GM21367 (cell line): ENCODE results near the gene TMEM200B.
"Not testable (repeated sequence)": the region's sequence is repeated elsewhere in the genome, so short reads cannot be mapped to it uniquely, and the experiment has no call there.

Experiments
- ATAC-seq: cut with Tn5 transposase; IDR thresholded peaks from one replicate; pipeline ENCODE4 v1.9.1; 2021; ENCODE audit not compliant: unreplicated experiment

Gene TMEM200B

DNA sequence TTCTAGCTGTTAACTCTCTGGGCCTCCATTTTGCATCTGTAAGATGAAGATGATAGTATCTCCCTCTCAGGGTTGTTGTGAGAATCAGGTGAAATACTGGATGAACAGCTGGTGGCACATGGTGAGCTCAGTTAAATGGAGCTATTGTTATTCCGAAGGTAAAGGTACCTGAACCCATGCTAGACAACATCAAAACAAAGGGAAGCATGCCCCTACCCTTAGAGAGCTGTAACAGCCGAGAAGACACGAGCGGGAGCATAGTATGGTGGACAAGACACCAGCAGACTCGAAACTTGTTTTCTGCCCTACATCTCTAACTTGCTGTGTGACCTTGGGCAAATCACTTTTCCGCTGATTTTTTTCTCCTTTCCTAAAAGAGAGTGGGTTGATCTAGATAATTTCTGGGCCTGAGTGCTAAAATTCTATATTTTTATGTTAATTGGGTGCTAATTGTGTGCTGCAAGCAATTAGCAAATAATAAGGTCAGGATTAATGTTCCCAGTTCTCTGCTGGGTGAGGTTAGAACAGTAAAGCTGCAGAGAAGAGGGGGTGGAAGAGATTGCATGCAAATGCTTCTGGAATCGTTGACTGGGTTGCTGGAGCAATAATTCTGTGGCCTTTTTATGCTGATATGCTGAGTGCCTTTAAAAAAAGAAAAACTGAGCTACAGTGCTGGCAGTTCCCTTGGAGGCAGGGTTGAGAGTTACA lies 10.8 kb downstream of the TMEM200B start:
- ATAC-seq: no peak

DNA sequence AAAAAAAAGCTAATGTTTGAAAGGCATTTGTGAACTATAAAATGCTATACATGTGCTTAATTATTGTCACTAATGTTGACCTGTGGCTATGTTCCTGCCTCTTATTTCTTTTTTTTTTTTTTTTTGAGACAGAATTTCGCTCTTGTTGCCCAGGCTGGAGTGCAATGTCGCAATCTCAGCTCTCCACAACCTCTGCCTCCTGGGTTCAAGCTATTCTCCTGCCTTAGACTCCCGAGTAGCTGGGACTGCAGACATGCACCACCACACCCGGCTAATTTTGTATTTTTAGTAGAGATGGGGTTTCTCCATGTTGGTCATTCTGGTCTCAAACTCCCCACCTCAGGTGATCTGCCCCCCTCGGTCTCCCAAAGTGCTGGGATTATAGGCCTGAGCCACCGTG lies 15.7 kb downstream of the TMEM200B start:
- ATAC-seq: not testable (repeated sequence)

DNA sequence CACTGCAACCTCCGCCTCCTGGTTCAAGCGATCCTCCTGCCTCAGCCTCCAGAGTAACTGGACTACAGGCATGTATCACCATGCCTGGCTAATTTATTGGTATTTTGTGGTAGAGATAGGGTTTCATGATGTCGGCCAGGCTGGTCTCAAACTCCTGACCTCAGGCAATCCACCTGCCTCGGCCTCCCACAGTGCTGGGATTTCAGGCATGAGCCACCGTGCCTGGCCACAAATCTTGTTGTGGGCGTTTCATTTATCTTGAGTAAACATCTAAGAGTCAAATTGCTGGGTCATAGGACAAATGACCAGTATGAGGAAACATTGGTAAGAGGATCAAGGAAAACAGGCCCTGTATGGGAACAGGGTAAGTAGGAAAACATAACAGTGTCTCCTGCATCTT lies 17.9 kb downstream of the TMEM200B start:
- no peak for ATAC-seq

DNA sequence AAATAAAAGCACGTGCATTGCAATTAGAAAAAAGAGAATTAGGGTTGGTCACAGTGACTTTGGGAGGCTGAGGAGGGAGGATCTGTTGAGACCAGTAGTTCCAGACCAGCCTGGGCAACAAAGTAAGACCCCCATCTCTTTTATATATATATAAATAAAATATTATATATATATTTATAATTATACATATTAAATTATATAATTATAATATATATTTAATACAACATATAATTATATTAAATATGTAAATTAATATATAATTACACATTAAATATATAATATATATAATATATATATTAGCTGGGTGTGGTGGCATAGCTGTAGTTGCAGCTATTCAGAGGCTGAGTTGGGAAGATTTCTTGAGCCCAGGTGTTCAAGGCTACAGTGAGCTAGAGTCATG lies 23.2 kb downstream of the TMEM200B start:
- ATAC-seq: no peak

DNA sequence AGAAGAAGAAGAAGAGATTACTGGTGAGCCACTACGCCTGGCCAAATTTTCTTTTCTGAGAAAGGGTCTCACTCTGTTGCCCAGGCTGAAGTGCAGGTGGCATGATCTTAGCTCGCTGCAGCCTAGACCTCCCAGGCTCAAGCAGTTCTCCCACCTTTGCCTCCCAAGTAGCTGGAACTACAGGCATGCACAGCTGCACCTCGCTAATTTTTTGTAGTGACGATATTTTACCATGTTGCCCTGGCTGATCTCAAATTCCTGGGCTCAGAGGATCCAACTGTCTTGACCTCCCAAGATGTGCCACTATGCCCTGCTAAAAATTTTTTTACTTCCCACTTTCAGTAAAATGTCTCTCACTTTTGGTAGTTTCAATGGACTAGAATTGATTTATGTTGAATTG lies 24.4 kb downstream of the TMEM200B start:
- no peak for ATAC-seq

DNA sequence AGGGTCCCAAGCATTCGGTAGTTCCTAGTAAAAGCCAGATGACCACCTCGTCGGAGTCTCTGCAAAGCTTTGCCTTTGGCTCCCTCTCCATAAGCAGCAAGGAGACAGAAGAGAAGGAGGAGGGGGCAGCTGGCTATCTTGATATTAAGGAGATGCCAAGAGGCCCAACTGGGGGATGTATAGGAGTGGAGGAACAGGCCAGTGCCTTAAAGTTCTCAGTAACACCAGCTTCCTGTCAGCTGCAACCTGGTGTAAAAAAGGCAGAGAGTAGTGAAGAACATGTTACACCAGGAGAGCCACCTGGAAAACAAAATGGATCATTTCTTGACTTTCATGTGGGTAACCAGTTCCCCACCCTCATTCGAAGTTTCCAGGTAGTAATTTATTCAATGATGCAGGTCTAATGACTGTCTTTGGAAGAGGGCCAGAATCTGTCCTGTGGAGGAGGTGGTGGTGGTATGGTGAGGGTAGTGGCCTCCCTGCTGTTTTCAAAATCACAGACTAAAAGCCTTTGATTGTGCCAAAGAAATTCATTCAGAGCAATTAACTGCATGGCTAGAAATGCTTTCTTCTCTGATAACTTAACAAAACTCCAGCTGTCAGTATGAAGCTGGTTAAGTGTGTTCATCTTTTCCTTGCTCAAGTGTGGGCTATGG lies 27.3 kb downstream of the TMEM200B start:
- ATAC-seq: no peak

DNA sequence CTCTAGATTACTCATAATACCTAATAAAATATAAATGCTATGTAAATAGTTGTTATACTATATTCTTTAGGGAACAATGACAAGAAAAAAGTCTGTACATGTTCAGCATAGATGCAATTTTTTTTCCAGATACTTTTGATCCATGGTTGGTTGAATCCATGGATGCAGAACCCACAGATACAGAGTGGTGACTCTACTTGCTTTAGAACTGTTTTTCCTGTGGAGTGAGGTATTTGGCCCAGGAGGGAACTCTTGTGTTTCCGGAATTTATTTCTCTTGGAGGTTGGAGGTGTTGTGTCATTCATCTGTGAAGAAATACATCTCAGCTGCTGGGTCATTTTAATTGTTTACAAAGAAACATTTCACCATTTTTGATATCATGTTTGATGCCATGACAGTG lies 28.7 kb downstream of the TMEM200B start:
- ATAC-seq: no peak

DNA sequence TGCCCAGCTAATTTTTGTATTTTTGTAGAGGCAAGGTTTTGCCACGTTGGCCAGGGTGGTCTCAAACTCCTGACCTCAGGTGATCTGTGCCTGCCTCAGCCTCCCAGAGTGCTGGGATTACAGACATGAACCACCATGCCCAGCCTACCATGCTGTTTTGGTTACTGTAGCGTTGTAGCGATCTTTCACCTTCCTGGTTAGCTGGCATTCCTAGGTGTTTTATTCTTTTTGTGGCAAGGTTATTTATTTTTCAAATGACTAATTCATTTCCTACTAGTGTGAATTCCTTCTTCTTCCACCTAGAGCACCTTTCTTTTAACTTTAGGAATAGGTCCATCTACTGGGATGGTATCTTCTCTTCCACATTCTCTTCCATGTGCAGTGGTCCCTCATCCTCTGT lies 29.3 kb downstream of the TMEM200B start:
- ATAC-seq: no peak

DNA sequence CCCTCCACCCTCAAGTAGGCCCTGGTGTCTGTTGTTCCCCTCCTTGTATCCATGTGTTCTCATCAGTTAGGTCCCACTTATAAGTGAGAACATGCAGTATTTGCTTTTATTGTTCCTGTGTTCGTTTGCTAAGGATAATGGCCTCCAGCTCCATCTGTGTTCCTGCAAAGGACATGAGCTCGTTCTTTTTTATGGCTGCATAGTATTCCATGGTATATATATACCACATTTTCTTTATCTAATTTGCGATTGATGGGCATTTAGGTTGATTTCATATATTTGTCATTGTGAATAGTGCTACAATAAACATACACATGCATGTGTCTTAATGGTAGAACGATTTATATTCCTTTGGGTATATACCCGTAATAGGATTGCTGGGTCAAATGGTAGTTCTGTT lies 31.0 kb downstream of the TMEM200B start:
- not testable (repeated sequence) for ATAC-seq

DNA sequence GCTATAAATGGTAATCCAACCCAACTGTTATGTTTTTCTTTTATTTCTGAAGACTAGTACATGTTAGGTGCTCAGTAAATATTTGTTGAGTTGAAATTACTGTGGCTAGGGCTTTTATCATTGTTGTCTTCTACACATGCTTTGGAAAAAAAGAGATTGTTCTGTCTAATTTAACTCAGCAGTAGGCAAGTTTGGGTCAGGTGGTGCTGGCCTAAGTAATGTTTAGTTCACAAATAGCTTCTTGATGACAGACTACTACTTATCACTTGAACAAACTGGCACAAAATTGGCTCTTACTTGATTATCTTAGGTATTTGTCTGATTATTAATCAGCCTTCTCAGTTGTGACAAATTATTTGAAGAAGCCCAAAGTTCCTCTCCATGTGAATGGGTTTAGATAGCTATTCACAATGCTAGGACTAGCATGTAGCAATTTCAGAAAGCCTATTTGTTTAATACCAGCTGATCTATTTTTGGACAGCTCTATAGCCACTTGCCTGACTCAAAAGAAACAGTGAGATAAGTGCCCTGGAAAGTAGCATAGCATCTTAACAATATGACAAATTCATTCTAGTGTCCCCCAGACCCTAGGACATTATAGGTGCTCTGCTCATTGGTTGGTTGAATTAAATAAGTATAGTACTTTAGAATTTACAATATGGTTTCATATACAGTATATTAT lies 32.6 kb downstream of the TMEM200B start:
- no peak for ATAC-seq

DNA sequence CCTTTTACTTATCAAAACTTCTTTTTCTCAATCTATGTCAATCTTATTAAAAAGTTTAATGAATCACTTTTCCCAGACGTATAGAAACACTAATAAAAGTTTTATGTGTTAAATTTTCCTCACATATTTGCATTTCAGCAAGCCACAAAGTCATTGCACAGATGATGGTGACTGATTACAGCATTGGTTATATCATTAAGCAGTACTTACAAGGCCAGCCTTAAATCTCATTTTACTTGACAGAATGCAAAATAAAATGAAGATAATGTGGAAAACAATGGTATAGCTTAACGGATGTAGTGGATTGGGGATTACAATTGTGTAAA lies 39.5 kb downstream of the TMEM200B start:
- no peak for ATAC-seq

DNA sequence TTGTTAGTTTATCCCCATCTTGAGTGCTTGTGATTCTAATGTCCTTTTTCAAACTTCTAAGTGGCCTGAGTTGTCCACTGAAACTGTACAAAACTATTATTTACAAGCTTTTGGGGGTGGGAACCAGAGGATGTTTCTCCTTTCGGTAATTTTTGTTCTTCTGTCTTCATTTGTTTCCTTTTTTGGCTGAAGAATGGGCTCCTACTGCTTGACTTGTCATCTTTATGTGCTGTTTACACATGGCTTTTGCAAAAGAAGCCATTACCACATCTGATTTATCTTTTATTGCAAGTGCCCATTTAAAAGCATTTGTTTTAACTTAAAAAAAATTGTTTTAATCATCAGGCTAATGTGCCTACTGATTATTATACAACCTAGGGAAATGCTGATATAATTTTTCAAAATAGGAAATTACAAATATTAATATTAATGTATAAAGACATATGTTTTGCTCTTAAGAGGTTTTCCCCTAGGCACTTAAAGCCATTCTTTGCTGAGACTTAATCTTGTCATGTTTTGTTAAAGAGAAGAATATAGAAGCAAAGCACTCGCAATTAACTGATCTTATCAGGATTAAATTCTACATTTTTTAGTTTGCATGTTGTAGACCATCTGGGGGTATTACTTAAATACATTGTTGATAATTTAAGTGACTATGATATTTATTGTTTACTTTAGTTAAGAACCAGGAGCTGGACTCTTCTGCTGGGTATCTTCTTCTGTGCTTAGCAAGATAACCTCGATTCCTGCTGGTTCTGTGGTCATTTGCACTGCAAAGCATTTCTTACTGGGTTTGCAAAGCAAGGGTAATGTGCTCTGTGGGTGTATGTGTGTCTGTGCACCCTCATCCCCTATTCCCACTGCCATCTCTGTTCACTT lies 40.1 kb downstream of the TMEM200B start:
- no peak for ATAC-seq

DNA sequence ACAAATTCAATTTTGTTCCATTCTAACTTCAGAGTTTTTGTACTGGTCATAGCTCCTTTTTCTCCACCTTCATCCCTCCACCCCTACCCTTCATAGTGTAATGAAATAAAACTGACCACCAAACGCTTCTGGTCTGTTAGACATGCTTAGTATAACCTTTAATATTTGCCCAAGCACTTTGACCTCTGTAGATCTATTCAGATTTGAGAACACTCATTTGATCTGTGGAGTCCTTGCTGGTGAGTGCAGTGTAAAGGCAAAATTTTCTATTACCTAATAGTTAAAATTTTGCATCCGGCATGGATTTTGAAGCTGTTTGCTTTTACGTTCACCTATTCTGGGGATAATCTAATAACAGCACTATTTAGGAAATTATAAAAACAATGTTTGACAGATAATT lies 41.2 kb downstream of the TMEM200B start:
- no peak for ATAC-seq

DNA sequence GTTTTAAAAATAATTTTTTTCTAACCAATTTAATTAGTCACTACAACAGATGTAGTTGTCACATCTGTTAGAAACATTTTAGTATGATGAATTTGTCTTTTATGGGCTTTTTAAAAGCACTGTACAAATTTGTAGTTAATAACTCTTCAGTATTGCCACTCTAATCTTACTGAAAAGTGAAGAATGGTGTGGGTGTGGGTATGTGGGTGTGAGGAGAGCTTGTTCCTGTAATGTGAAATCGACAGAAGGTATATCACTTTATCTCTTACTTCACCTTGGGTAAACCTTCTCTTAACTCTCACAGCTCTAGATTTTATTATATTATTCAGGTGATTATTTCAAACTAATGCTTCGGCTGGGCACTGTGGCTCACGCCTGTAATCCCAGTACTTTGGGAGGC lies 42.5 kb downstream of the TMEM200B start:
- no peak for ATAC-seq

DNA sequence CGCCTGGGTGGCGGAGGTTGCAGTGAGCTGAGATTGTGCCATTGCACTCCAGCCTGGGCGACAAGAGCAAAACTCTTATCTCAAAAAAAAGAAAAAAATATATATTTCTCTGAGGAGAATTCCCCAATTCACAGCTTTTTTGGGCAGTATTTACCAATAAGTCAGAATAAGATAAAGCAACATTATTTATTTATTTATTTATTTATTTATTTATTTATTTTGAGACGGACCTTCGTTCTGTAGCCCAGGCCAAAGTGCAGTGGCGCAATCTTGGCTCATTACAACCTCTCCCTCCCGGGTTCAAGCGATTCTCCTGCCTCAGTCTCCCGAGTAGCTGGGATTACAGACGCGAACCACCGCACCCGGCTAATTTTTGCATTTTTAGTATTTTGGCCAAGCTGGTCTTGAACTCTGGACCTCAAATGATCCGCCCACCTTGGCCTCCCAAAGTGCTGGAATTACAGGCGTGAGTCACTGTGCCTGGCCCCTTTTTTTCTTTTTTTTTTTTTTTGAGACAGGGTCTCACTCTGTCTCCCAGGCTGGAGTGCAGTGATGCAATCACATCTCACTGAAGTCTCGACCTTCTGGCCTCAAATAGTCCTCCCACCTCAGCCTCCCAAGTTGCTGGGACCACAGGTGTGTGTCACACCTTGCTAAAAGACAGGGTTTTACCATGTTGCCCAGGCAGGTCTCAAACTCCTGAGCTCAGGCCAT lies 43.6 kb downstream of the TMEM200B start:
- not testable (repeated sequence) for ATAC-seq

DNA sequence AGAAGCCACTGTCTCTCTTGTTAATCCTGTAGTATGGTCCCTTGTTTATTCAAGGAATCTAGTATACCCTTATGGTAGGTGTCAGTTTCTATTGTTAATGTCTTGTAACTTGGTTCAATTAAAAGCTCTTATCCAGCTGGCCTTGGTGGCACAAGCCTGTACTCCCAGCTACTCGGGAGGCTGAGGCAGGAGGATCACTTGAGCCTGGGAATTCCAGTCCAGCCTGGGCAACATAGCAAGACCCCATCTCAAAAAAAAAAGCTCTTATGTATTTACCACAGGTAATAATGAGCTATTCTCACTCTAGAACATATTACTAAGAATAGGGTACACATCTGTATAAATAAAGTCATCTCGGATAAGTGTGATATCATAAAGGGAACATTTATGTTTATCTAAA lies 46.5 kb downstream of the TMEM200B start:
- no peak for ATAC-seq
